Left cardiac atrium (tissue), 4 donors: ENCODE results near the gene KRT78. TPM values are rescaled to one million over a fixed set of nuclear protein-coding genes. Genes with fewer than 3 reads are reported as not detected.

Experiments used
- ATAC-seq, 2 donors: fragments of 200-7000 bp; cut with Tn5 transposase; one replicate each; pipeline ENCODE4 v1.9.1; 2020; ENCODE audit warnings: mild to moderate bottlenecking in 2 of 2, moderate library complexity in 2 of 2
- DNase-seq: peaks from one replicate; pipeline ENCODE4 v3.0.0-alpha.2; 2020
- intact Hi-C, 2 donors: fragments of 100-400 bp; cut with DNase I; formaldehyde crosslinking; loops; one replicate each; pipeline versions ENCODE4 v1.14.1 to v1.15.1; 2022 to 2023
- total RNA-seq, 2 donors: library from RNA; stranded (reverse); fragmentation: NEBNext Ultra II Directional; extraction: Animal tissue kit (Norgen Biotek cat#: 25700); gene quantifications; one replicate each; pipeline ENCODE4 v1.2.1, GENCODE V29; 2021
- donor health status: DM: no; HTN: yes; CAD: no.
- donor health status: DM: no; HTN: yes; CAD: no; lungs with severe emphysema.
- donor health status: DM: yes; HTN: yes; CAD: no.
- donor health status: Dilated cardiomyopathy.

The KRT78 gene
- total RNA-seq, 2 donors from 2014 or later, result not detected

DNA sequence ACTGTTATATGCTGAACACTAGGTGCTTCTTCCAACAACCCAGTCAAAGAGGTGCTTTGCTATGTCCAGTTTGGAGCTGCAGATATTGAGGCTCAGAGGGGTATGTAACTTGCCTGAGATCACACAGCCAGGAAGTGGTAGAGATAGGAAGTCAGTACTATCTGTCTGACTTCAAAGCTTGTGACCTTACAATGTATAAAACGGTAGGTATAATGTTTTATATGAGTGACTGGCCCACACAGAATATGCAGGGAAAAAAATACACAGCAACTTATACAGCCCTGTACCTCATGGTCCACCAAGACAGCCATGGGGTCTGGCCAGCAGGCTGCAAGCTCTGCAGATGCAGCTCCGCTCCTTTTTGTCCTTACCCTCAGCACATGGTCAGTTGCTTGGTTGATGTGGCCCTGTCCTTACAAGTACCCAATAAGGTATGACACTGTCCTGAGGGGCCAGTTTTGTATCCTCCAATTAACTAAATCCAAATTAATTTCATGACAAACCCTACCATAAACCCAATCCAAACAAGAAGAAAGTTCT is 31.0 kb downstream of the KRT78 start:
- DNase-seq (no peak), ATAC-seq (no peak)
- intact Hi-C loops, result no loop called here

DNA sequence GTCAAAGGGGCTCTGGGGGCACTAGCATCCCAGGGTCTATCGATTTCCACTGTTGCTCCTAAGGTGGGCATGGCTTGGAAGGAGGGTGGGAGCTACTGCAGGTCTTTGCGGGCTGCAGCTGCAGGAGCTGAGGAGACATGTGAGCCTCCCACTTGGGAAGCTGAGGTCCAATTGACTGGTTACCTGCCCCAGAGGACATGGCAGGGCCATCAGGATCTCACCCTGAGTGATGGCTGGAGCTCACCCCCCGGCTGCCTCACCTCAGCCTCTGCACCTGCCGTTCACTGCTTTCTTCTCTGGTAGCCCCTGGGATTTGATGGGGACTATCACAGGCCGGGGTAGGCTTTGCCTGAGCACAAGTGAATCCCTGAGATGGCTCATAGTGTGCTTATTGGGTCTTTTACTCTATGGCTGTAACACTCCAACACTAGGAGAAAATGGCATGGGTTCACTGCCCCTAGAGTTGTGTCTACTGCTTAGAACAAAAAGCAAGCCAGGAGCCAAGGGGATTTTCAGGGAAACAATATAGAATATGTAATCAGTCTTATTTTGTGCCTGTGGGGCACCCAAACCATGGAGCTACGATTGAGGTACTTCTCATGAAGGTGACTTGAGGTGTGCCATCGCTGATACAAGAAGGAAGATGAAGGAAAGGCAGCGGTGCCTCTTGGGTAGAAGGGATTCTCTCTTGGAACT is 31.6 kb downstream of the KRT78 start:
- ATAC-seq (no peak), DNase-seq (no peak)
- intact Hi-C loops, result no loop called here

DNA sequence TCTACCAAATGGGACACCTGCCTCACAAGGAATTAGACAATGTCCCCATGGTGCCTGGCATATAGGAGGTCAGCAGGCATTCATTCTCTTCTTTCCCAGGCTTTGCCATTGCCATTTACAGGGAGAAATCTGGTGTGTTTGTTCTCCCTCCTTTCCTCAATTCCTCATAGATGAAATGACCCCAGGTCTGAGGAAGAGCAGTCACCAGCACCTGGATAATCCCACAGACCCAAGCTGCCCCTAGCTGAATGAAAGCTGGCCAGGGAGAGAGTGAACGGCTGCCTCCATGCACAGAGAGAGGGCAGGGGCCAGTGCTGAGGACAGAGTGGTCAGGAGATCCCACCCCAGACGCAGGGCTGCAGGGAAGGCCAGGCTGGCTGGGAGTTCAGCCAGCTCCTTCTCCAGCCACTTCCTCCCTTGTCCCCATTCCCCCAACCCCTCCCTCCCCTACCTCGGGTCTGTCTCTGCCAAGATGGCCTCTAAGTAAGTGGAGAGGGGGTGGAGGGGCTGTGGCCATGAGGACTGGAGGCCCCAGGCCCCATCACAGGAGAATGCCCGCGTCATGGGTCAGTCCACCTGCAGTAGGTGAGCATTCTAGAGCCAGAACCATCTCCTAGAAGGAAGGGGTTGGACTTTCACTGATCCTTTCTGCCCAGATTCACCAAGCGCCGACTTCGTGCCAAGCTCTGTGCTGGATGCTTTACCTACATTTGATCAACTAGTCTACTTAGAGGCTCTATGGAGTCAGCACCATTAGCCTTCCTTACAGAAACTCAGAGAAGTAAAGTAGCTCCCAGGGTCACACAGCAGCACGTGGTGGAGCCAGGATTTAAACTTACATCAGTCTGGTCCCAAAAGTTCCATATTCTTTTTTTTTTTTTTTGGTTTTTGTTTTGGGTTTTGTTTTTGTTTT is 32.9 kb downstream of the KRT78 start:
- ATAC-seq (no peak), DNase-seq (no peak)
- intact Hi-C loops, result no loop called here

DNA sequence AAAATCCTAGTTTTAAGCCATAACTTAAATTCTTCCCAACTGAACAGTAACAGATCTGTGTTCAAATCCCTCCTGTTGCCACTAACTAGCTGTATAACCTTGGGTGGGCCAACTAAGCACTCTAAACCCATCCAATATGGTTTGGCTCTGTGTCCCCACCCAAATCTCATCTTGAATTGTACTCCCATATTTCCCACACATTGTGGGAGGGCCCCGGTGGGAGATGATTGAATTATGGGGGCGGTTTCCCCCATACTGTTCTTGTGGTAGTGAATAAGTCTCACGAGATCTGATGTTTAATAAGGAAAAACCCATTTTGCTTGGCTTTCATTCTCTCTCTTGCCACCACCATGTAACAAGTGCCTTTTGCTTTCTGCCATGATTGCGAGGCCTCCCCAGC is 33.6 kb downstream of the KRT78 start:
- DNase-seq (no peak), ATAC-seq (no peak)
- intact Hi-C loops, result no loop called here

DNA sequence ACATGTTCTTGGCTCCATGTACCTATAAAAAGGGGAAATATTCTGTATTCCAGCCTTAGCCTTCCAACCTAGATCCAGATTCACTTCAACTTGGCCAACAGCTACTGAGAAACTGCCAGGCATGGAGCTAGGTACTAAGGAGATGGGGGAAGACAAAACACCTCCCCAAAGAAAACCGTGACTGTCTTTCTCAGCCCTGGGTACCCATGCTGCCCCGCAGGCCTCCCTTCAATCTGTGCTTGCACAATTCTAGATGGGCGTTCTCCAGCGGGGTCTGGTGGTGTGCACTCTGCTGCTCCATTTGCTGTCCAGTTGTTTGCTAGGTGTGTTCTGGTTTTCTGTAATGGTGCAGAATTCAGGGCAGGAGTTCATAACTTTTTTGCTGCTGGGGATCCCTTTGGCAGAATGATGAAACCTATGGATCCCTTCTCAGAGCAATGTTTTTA is 34.1 kb downstream of the KRT78 start:
- intact Hi-C loops, result no loop called here
- ATAC-seq (no peak), DNase-seq (no peak)

DNA sequence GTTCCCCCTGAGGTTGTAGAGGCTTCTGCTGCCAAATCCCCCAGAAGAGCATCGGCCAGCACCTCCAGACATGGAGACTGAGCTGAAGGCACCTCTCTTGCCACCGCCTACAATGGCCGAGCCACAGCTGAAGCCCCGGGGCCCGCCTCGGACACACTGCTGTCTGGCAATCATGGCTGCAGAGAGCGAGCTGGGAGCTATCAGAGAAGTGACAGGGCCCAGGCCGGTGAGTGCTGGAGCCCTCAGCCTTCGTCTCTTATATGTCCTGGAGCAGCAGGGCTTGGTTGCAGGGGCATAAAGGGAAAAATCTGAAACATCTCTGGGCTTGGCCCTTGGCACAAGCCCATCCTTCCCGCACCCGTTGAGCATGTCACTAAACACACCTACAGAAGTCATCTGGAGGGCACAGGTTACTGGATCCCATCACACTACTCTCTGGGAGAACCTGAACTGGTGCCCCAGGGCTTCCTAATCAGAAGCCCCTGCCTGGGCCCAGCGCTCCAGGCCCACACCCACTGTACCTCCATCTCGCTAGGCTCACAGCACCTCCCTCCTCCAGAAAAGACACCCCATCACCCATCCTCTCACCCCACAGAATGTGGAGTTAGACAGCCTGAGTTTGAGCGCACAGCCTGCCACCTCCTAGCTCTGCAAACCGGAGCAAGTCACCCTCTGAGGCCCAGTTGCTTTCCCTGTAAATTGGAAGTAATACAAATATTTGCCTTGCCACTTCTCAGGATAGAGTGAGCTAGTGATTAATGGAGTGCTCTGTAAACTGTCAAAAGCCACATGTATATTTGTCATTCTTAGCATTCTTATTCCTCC is 34.7 kb downstream of the KRT78 start, which contains the start of gene KRT4:
KRT4 (minus strand) TSS at position 232 of the 825 bp plus-strand sequence; CDS start at position 174, 58 bp downstream.
- DNase-seq (no peak), ATAC-seq (no peak)
- intact Hi-C loops, result no loop called here

DNA sequence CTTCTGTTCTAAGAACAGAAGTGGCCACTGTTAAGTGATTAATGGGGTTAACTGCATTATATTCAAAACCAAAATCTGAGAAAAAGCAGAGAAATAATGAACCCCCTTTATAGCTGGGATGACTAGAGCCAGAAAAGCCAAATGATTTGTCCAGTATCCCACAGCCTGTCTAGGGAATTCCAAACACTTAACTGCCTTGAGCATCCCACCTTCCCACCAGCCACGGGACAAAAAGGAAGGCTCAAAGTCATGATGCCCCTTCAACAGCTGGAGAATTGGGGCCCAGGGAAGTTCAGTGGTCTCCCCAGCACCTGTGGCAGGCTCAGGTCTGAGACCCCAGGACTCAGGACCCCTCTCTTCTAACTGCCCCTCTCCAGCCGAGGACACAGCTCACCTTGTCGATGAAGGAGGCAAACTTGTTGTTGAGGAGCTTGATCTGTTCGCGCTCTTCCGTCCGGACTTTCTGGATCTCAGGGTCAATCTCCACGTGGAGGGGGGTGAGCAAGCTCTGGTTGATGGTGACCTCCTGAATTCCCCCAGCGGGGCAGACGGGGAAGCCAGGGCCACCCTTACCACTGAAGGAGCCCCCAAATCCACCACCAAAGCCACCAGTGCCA is 35.5 kb downstream of the KRT78 start:
- intact Hi-C loops, result no loop called here
- no peak for ATAC-seq
- no peak for DNase-seq

DNA sequence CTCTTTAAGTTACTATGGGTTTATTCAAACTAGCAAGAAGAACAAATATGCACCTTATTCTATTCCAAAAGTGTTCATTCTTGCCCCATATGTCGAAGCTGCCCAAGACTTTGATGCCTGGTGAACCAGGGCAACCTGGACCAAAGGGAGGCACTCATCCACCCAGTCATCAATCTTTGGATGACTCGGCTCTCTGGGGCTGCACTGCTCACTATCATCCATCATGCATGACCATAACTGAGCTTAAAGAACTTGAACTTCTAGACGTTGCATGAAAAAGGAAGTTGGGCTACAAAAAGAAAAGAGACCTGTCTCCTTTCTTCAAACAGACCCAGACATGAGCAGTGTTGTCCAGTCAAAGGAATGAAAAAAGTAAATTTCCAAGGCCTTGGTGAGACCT is 36.0 kb downstream of the KRT78 start:
- DNase-seq, result no peak
- no peak for ATAC-seq
- intact Hi-C loops, result no loop called here

DNA sequence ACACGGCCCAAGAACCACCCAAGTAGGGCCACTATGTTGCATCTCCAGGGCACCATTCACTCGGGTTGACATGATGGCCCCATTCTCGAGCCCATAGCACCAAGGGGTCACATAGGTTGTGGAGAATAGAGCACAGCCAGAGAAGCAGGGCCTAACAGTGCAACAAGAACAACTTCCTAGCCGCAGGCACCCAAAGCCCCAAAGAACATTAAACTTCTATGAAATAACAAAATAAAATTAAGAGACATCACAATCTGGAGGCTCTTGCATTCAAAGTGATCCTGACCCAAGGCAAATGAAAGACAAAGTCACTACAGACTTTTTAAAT is 36.8 kb downstream of the KRT78 start:
- DNase-seq, result no peak
- no peak for ATAC-seq
- intact Hi-C loops, result no loop called here

DNA sequence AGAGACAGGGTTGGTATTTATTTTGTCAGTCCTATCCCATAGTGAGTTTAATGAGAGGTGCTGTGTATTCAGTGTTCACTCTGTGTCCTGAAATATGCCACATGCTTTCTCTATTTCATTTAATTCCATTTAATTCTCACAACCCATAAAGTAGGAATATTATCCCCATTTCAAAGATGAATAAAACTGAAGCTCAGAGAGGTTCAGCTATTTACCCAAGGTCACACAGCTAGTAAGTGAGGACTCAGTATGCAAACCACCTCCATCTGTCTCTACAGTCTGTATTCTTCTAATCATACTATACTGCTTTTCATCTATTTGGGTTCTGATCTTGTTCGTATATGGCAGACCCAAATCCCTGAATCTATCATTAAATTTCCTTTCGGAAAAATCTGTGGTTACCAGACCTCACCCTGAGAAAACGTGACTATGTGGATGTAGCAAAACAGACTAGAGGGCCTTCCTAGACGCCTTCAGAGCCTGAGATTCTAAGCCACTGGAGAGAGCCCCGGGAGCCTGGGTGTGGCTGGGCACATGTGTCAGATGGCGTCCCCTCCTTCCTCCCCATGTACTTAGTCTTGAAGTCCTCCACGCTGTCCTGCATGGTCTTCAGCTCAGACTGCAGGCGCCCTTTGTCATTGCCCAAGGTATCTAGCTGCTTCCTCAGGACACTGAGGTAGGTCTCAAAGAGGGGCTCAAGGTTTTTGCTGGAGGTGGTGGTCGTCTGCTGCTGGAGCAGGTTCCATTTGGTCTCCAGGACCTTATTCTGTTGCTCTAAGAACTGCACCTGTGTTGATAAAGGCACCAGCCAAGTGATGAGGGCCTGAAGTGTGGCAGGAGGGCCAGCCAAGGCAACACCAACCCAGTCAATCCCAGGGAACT is 37.4 kb downstream of the KRT78 start:
- DNase-seq, result no peak
- intact Hi-C loops, result no loop called here

DNA sequence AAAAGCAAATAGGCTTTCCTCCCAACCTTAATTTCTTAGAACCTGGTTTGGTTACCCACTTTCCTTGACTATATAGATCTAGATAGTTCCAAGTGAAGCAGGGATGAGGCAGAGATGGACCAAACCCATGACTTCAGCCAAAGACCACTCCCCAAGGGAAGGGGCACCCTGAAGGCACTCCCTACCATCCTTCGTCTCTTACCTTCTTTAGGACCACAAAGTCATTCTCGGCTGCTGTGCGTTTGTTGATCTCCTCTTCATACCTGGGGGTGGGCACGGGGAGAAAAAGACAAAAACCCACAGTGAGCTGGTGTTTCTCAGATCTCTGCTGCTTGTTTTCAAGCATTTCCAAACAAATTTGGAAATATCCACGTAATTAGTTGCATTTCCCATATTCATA is 38.2 kb downstream of the KRT78 start:
- intact Hi-C loops, result no loop called here
- DNase-seq (no peak), ATAC-seq (no peak)

More for the DNA sequence above, 37.4 kb downstream of the KRT78 start:
- no peak for ATAC-seq

DNA sequence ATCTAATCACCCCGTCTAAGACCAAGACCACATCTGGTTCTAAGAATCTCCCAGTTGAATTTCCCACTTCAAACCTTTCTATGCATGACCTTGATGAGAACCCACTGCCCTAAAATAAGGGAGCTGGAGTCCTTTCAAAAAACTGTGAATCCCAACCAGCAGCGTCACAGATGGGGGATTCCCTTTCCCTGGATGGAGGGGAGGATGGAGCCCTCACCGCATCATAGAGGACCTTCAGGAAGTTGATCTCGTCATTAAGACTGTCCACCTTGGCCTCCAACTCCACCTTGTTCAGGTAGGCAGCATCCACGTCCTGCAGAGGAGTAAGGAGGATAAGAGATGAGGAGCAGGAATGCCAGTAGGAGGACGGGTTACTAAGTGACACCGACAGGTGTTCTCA is 39.6 kb downstream of the KRT78 start:
- intact Hi-C loops, result no loop called here
- DNase-seq (no peak), ATAC-seq (no peak)

DNA sequence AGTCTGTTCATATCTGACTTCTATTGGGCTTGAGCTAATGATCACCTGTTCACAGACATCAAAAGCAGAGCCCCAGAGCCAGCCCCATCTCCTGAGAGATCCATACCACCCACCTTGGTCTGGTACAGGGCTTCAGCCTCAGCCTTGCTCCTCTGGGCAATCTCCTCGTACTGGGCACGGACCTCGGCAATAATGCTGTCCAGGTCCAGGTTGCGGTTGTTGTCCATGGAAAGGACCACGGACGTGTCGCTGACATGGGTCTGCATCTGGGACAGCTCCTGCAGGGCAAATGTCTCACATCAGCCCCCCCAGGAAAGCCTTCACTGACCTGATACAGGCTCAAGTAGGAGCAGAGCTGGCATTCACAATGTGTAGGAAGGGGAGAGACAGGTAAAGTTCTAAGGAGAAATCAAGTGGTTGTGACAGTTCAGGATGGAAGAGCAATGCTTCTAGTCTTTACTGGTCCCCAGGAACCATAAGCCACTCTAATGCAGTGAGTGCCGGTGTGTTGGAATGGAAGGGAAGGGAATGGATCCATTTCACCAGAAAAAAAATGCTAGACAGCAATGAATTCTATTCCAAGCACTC is 40.1 kb downstream of the KRT78 start:
- intact Hi-C loops, result no loop called here
- ATAC-seq (no peak), DNase-seq (no peak)

DNA sequence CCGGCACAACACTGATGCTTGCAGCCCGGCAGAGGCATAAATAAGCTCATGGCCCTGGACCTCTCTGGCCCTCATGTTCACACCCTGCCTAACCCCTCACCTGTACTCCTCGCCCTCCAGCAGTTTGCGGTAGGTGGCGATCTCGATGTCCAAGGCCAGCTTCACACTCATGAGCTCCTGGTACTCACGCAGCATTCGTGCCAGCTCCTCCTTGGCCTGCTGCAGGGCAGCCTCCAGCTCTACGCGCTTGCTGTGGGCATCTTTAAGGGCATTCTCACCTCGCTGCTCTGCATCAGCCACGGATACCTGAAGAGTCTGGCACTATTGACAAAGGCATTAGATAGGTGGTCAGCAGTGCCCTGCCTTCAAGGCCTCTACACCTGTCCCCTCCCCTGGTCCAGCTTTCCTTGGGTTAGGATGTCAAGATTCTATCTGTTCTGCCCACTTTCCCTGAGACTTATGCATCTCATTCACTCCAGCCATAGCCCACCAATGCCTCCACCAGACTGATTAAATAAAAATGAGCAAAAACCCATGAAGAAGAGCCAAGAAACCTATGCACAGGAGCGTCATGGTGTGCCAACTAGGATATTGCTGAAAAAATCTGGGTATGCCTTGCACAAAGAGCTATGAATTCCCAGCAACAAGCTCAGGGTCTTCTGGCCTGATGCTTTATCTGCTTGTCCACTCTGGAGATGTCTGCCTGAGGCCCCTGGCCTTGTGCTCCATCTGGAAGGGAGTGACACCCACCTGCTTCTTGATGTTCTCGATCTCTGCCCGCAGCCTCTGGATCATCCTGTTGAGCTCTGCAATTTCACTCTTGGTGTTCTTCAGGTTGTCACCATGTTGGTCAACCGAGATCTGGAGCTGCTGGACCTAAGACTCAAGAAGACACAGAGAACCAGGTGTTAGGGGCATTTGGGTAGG is 41.0 kb downstream of the KRT78 start:
- no peak for DNase-seq
- ATAC-seq, result no peak

DNA sequence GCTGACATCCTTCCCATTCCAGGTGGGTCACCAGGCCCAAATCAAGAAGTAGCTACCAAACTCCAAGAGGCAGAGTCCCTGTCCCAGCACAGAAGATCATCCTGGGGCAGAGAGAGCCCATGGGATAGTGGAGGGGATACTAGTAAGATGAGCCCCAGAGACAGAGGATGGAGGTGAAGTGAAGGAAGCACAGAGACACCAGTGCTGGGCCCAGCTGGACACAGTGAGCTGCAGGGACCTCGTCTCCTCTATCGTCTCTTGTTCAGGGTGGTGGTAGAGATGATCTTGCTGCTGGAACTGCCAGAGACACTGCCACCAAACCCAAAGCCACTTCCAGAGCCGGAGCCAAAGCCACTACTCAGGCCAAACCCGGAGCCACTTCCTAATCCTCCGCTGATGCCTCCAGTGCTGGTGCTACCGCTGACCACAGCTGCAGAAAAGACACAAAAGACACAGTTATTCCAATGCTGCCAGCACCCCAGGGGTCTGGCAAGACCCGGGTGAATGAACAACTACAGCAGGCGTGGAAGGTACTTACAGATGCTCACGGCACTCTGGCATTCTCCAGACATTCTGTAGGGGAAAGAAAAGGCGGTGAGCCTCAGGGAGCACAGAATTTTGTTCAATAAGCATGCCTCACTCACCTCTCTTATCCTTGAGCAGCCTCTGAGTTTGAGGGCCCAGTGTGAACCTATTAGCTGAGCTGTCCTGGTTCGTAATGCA is 41.8 kb downstream of the KRT78 start:
- DNase-seq, result no peak
- no peak for ATAC-seq
- intact Hi-C loops, result no loop called here

More for the DNA sequence above, 41.0 kb downstream of the KRT78 start:
- intact Hi-C loops, result no loop called here

DNA sequence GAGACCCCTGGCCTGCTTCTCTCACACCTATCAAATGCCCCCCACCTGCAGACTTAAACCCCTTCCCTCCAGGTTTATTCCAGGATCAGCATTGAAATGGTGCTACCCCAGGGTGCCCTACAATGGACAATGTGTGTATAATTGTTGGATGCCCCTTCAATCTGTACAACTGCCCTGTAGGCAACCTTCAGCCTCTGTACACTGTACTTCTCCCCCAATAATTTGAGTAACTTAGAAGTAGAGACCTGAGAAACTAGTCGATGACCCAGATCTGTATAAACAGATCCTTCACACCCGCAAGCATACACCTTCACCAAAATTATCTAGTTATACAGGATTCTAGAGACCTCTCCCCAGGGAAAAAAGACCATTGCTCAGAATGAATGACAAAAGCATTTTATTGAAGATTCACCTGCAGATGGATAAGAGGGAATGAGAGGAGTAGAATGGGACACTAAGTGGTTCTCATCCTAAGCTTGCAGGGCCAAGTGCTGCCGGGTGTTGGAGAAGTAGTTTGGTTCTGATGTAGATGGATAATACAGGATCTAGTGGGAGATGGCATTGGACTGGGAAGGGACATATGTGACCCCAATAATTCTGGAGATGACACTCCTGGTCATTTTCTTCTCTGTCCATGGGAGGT is 42.5 kb downstream of the KRT78 start:
- DNase-seq (no peak), ATAC-seq (no peak)
- intact Hi-C loops, result no loop called here
